Measurements from ENCODE around the gene PLAU.

The PLAU gene

DNA sequence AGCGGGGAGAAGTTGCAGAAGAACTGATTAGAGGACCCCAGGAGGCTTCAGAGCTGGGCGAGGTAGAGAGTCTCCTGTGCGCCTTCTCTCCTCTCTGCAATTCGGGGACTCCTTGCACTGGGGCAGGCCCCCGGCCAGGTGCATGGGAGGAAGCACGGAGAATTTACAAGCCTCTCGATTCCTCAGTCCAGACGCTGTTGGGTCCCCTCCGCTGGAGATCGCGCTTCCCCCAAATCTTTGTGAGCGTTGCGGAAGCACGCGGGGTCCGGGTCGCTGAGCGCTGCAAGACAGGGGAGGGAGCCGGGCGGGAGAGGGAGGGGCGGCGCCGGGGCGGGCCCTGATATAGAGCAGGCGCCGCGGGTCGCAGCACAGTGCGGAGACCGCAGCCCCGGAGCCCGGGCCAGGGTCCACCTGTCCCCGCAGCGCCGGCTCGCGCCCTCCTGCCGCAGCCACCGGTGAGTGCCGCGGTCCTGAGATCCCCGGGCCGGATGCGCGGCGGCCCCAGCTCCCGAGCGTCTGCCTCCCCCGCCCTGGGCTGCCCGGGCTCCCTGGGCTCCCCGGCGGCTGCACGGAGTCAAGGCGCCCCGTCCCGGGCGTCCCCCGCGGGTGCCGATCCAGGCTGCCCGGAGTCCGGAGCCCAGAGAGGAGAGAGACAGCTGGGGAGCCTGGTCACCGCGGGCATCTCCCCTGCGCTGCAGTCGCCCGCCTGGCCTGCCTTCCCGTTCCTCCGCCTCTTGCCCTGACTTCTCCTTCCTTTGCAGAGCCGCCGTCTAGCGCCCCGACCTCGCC, at the start of gene PLAU:
Gene PLAU (plus strand): TSS at position 369 of the 789 bp plus-strand sequence. CDS start 424 bp downstream, outside the sequence.
- peak; percentile 30 for DNase-seq

DNA sequence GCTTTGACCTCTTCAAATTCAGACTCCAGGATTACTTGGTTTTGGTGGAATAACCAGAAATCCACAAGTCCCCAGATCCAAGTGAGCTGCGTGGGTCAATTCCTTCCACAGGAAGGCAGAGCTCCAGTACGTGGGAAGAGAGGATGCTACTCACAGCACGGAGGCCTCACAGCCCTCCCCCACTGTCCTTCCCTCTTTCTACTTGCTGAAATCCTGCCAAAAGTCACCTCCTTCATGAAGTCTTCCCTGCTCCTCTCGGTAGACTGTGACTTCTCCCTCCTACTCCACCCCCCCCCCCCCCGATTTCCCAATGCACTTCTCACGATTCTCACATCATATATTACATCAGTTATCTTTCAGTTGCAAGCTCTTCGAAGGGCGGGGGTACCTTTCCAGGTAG, 48.9 kb upstream of the PLAU start:
- DNase-seq: no peak

DNA sequence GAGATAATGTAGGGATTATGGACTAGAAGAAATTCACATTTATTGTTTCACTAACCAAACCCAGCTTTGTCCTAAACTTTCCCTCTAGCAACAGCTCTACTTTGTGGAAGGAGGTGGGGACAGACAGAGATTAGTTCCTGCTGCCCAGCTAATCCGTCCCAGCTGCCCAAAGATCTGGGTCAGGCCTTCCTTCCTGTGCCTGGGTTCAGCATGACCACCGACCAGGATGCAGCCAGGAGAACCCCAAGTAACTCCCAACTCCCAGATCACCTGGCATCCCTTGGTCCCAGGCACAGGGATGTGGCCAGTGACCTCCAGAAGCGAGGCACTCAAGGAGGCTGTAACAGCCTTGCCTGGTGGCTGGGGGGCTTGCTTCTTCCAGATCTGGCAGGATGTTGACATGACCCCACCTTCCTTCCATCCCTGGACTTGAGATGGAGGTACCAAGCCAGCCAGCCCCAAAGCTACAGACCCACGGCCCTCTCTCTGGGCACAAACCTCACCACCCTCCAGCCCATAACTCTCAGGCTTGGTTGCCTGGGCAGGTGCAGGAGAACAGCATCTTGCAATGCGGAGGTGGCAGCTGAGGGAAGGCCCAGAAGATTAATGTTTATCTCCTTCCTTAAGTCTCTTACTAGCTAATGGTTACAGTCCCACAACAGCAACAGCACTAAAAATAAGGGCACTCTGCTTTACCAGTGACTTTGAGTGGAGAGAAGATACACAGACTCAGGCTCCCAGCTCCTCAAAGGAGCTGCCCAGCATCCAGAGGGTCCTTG, 47.7 kb upstream of the PLAU start:
- no peak for DNase-seq

DNA sequence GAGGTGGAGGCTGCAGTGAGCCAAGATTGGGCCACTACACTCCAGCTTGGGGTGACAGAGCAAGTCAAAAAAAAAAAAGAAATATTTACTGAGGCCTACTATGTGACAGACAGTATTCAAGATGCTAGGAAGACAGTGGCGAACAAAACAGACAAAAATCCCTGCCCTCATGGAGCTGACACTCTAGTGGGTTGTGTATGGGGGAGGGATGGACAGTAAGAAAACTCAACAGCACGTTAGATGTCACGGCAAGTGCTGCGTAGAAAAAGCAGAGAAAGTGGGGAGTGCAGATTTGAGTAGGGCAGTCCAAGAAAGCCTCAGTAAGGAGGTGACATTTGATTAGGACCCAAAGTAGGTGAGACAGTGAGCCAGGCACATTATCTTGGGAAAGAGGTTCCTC, 46.7 kb upstream of the PLAU start:
- no peak for DNase-seq

DNA sequence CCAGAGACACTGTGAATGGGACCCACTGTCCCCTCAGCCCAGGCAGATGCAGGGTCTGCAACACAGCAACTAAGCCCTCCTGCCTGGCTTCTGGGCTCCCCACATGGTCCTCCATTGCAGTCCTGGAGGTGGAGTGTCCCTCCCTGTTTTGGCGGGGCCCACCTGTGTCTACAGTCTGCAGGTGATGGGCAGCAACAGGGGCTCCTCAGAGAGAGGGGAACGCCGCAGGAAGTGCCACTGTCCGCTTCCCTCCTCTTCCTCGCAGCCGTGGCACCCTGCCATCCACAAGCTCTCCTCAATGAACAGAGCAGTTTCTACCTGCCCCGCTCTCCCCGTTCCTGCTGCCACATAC, 45.8 kb upstream of the PLAU start:
- DNase-seq: no peak

DNA sequence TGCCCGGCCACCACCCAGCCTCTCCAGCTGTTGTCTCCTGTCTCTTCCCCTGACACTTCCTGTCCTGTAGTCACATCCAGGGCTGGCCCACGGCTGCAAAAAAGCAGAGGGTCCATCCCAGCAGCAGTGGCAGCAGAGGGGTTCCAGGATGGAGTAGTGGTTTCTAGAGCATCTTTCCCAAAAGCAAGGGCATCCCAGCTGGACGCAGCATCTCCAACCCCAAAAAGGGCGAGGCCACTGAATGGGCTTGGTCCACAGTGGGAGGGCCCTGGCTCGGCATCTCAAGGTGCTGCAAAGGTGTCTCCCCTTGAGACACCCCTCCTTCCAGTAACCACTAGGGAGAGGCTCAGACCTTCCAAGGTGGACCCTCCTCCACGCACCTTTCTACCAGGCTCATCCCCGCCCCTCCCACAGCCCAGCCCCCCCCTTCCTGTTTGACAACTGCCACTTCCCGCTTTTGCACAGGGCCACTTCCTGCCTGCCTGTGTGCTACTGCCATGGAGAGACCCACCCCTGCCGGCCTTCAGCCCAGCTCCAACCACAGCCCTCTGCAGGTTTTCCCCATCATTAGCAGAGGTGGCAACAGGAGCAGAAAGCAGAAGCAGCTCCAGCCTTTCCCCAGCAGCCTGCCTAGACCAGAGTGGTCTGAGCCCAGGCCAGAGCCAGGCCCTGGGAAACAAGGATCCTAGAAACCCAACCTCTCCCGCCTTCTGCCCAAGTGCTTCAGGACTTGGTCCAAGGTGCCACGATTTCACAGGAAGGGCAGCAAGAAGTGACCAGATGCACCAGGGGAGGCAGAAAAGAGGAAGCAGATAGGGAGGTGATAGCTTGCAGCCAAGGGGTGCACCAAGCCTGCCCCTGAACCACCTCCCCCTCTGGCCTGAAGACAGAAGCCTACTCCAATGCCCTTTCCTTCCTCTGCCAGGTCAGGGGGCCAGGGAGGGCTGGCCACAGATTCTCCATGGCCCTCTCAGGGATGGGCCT, 45.2 kb upstream of the PLAU start:
- DNase-seq: peak; percentile 51

DNA sequence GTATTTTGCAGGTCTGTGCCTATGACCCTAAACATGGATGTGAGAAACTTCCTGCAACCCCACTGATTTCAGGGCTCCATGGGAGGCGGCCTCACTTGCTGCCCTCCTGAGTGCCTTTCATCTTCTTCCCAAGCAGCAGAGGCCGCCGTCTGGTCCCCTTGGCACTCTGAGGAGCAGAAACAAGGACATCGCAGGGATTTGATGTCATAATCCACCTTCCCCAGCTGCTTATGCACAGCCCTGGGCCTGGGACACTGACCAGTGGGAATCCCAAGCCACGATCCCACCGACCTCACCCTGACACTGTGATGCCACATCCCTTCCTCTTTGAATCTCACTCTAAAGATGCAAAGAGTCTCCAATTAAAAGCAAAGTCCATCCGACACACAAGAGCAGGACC, 44.3 kb upstream of the PLAU start:
- no peak for DNase-seq

DNA sequence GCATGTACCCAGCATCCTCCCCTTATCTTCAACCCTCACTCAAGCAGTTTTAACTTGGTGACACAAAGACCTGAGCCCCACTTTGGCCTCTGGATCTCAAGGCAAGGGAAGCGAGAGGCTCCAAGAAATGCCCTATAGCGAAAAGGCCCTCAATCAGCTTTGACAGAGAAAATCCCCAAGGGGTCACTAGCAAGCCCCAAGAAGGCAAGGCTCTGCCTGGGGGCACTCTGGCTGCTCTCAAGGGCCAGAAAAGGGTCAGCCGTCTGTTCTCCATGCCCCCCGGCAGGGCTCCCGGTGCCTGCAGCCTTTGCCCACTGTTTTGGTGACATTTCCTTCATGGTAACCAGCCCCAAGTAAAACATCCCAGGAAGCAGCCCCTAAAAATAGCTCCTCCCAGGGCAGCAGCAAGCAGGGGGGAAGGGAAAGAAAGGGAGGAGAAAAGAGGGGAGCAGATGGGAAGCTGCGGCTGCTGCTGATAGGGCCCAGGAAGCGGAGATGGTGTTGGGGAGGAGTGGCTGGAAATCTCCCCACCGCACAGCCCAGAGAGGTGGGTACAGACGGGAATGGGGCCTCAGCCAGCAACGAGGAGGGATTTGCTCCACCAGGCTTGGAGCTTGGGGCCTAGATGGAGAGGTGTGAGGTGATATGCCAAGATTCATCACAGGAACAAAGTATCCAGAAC, 43.7 kb upstream of the PLAU start:
- no peak for DNase-seq

DNA sequence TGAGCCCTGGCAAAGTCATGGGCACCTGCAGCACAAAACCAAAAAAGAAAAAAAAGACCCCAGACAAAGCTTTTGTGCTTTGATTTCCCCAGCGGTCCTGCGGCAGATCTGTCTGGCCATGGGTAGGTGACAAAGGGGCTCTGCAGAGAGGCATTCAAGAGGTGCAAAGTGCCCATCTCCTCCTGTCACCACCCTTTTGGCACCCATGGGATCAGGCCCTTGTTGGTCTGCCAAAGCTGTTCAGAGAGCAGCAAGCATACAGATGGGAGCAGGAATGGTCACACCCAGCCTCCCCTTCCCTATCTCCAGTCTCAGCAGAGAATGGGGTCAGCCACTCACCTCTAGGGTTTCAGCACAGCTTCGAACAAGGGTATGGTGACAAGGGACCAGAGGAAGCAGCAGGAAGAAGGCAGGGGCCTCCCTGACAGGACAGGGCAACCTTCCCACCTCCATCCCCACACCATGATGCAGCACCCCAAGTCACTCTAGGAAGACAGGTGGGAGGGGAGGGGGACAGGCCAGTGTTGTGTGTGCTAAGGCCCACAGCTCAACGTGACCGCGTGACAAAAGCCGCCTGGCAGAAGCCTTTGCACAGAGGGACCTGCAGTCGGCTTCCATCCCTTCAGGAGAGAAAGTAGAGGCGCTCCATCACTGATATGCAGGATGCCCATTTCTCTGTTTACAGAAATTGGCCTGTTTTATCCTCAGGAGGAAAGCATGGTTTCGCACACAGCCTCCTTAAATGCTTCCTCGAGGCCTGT, 42.9 kb upstream of the PLAU start:
- no peak for DNase-seq

DNA sequence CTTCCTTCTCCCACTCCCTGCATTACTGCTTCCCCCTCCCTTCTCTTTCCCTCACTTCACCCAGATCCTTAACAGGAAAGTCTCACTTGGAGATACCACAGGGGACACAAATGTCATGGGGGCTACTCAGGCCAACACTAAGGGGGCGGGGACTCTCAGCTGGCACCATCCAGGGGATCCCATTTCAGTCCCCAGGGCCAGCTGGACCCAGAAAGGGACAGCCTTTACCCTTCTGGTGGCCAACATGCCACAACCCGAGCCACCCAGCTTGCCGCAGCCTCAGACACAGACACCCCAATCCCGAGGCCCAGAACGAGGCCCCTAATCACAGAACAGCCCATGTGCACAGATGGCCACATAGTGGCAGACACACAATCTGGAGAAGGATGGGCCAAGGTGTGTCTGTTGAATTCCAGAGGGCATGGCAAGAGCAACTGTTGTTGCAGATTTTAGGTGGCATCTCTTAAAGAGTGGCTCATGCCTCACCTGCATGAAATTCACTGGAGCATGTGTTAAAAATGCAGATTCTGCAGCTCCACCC, 42.2 kb upstream of the PLAU start:
- DNase-seq: no peak

DNA sequence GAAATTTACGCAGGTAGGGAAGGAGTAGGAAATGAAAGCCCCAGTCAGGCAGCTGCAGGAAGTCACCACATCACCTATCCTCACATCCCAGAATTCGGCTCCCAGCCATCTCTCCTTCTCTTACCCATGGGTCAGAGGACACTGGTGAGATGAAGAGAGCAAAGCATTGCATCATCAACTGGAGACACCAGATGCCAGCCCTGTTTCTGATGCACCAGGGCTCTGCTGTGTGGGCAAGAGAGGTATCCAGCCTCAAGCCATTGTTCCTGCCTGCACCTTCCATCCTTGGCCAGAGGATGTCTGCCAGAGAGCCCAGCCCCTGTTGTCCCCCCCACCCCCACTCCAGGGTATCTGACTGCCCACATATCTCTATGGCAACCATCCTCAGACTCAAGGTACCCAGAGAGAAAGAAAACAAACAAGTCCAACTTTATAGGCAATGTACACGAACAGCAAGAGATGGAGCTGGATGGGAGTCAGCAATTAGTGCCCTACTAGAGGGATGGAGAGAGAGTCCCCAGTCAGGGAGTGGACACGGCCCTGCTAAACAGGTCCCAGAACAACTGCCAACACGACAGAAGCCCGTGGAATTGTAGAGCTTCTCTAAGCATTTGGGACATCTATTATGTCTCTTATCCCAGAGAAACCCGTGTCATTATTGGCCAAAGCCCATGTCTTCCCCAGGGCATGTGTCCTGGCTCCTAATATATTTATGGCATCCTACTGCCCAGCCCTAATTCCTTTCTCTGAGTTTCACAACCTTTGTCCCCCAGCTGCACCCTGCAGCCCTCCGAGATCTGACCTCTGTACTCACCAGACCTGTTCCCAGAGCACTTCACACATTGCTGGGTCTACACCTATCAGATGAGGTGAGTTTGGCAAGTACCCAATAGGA, 39.4 kb upstream of the PLAU start:
- DNase-seq: no peak

DNA sequence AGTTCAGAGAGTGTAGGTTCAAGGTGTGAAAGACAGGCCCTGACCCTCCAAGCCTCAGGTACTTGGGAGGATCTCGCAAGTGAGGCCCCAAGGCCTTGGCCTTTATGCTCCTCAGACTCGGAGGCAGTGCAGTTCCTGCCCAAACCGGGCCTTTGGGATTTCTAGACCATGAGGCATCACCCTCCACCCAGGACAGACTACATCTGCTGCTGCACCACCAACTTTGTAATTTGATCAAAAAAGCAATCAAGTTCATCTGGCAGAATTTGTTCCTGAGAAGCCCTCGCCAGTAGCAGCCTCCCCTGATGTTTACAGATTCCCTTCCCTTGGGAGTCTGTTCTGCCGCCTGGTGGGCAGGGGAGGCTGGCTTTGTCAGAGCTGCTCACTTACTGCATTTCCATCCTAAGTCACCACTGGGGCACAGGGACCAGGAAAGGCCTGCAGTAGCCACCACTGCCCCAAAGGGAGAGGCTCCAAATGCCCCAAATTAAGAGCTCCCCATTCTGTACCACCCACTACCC, 38.7 kb upstream of the PLAU start:
- no peak for DNase-seq

DNA sequence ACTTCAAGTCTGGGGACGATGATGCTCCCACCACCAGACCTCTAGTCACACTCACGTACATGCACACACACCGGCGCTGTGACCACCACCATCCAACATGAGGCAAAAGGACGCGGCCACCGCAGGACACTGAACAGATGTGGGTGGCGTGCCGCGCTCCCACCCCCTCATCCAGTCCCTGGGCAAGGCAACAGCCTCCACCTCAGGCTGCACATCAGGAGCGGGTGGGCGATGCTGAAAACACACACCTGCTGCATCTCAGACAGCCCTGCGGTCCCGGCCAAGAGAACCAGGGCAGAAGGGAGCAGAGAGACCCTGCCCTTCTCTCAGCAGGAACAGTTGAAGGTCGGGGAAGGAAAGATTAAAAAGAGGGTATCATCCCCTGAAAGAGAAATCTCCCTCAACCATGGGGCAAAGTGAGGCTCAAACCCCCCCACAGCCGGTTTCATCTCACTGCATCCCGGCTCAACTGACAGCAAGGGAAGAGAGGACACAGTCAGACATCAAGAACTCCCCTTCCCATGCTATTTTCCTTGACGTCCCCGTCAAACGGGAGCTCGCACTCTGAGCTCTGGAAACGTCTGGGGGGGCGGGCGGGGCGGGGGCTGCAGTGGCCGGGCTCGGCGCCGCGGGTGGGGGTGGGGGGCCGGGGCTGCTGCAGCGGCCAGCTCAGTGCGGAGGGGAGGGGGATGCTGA, 37.6 kb upstream of the PLAU start:
- DNase-seq: no peak

DNA sequence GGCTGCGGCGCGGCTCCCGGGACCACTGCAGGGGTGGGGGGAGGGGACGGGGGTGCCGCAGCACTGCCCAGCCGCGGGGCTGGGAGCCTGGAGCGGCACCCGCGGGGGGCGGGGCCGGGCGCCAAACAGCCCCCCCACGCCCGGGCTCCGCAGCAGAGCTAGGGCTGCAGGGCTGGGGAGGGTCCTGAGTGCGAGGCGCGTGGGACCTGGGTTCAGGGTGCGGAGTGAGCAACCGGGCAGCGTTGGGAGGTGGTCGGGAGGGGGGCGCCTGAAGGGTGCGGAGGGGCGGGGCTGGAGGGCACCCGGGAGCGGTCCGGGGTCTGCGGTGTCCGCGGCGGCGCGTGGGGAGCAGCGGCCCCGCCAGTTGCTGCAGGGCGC, 37.1 kb upstream of the PLAU start:
- no peak for DNase-seq

DNA sequence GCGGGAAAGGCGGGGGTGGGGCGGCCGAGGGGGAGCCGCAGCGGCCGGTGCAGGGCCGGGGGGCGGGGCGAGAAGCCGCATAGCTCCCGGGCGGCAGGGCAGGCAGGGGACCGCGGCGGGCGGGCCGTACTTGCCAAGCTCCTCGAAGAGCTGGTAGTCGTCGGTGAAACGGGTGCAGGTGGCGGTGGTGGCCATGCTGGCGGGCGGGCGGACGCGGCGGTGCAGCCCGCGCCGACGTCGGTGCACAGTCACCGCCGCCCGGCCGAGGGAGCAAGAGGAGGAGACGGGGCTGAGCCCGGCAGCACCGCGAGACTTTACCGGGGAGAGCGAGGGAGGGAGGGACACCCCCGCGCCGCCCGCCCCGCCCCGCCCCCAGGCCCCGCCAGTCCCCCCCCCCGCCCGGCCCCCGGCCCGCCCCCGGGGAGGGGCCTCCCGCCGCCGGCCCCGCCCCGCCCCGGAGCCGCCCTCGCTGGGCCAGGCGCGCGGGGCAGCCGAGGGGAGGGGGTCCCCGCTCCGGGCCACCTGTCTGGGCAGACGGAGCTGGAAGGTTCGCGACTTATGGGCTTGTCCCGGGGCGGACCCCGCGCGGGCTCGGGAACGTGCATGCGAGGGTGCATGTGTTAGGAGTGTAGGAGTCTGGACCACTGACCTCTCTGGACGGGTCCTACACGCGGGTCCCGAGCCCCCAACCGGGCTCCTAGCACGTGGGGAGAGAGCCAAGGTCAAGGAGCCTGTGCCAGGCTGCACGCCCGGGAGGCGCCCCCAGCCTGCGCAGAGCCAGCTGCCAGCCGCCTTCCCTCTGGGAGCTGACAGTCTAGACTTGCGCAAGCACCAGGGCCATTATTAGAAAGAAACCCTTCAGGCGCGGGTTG, 36.4 kb upstream of the PLAU start, which contains the start of gene CAMK2G:
Gene CAMK2G (minus strand): TSS at position 289 of the 872 bp plus-strand sequence. CDS start 94 bp downstream, at position 195.
- DNase-seq: peak; percentile 81

DNA sequence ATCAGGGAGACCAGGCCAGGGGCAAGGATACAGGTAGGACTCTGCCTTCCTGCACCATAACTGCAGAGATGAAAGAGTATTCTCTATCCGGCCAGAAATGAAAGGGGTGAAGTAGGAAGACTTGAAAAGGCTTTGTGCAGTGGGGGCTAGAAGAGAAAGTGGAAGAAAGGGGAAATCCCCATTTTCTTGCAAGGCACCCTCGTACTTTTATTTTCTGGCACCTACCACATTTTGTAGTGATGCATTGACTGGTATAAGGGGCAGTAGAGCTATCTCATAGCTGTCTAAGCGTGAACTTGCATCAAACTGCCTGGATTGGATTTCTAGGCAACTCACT, 35.8 kb upstream of the PLAU start:
- peak; percentile 26 for DNase-seq

DNA sequence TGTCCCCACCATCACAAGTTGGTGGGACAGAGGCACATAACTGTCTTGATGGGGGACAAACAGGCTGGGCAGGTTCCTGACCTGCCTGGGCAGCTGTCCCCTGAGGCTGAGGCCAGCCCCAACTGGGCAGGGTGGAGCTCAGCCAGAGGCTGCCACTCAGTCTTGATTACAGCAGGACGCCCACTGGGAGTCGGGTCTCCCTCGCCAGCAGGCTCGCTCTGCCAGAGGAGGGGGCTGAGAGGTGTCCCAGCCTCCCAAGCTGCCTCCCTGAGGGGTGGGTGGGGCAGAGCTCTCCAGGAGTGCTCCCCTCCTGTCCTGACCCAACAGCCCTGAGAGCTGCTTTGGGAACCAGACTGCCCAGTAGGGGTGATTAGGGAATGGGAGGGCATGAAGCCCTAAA, 34.8 kb upstream of the PLAU start:
- DNase-seq: no peak

DNA sequence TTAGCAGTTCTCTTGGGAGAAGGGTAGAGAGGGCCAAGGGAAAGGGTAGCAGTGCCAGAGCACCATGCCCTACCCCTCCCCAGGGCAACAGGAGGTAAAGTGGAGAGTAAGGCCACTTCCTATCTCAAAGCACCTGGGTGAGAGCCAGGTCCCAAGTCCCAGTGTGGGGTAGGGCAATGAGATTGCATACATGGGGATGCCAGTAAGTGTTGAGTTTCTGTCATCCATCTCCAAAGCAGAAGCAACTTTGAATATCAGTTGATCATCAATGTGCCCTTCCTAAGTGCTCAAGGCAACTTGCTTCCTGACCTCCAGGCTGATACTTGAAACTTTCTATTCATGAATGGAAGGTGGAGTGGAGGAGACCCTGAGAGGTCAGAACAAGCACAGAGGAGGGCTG, 34.4 kb upstream of the PLAU start:
- DNase-seq: no peak

DNA sequence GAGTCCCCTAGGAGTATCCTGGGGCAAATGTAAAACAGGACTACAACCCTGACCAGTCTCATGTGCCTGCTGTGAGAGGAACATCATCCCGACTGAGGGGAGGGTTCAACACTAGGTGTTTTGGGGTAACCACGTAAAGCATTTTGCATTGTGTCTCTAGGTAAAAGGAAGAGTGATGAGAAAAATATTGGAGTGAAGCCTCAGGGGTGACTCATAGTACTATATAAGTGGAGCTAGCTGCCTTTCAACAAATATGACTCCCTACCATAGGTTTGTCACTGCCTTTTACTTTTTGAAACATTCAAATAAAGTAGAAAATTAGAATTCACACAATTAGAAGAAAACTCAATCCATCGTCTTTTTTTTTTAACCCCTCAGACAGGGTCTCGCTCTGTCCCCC, 34.0 kb upstream of the PLAU start:
- DNase-seq: no peak
